SK-N-SH treated with all-trans-retinoic acid at 6 μM for 48 hours (cell line): ENCODE results near the gene CLDN25.

Experiments used
- ARNTL ChIP-seq: fragments of 450-650 bp; formaldehyde crosslinking; IDR thresholded peaks from 2 replicates; pipeline ENCODE4 v1.5.0; 2020; ENCODE audit warnings: low read depth, mild to moderate bottlenecking, moderate library complexity, borderline replicate concordance
- ISL1 ChIP-seq: fragments of 250-450 bp; sonication (Bioruptor Pico); IDR thresholded peaks from 2 replicates; pipeline ENCODE4 v2.1.2; 2022; ENCODE audit warnings: mild to moderate bottlenecking, moderate library complexity
- SNAI2 ChIP-seq: fragments of 250-450 bp; sonication (Bioruptor Pico); IDR thresholded peaks from 2 replicates; pipeline ENCODE4 v1.5.0; 2020; ENCODE audit warnings: mild to moderate bottlenecking, moderate library complexity
- TCF4 ChIP-seq: fragments of 250-450 bp; sonication (Bioruptor Pico); IDR thresholded peaks from 2 replicates; pipeline ENCODE4 v1.8.0; 2021; ENCODE audit warnings: mild to moderate bottlenecking, moderate library complexity, borderline replicate concordance
- ZC3H10 ChIP-seq: fragments of 250-450 bp; sonication (Bioruptor Pico); IDR thresholded peaks from 2 replicates; pipeline ENCODE4 v1.5.1; 2021; ENCODE audit warnings: mild to moderate bottlenecking, moderate library complexity
- ZFP30 ChIP-seq: fragments of 450-650 bp; formaldehyde crosslinking; IDR thresholded peaks from 2 replicates; pipeline ENCODE4 v1.5.0; 2022; ENCODE audit warnings: mild to moderate bottlenecking, moderate library complexity
- ZNF565 ChIP-seq: fragments of 450-650 bp; formaldehyde crosslinking; conservative IDR thresholded peaks from 2 replicates; pipeline ENCODE4 v1.5.0; 2020; ENCODE audit warnings: low read depth, mild to moderate bottlenecking, moderate library complexity

DNA sequence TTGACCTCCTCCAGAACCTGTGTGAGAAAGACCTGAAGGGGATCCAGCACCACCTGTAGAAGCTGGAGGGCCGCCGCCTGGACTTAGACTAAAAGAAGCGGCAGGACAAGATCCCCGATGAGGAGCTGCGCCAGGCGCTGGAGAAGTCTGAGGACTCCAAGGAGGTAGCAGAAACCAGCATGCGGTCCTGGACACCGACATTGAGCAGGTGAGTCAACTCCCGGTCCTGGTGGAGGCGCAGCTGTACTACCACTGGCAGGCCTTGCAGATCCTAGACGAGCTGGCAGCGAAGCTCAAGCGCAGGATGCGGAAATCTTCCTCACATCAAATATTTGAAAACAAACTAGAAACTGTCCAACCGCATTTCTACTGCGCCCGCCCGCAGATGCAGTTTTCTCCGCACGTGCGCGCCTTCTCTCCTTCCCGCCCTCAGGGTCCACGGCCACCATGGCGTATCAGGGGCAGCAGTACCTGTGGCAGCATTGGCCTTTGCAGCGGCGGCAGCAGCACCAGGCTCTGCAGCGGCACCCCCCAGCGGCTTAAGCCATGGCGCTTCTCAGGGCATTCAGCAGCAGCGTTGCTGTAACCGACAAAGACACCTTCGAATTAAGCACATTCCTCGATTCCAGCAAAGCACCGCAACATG is 10.2 kb downstream of the CLDN25 start:
- TF ChIP-seq ZC3H10 (CRISPR knock-in tag) = no peak
- no peak for TF ChIP-seq TCF4 (CRISPR knock-in tag)
- TF ChIP-seq ZFP30 = no peak
- TF ChIP-seq ZNF565 (CRISPR knock-in tag) = no peak
- TF ChIP-seq ISL1 (CRISPR knock-in tag) = no peak
- no peak for TF ChIP-seq SNAI2
- TF ChIP-seq ARNTL (CRISPR knock-in tag) = no peak
